Ishikawa (cell line): ENCODE measurements around the gene TECR.

Source experiments
- CEBPB ChIP-seq: IDR thresholded peaks from 2 replicates; pipeline ENCODE4 v1.6.1; 2012
- CREB1 ChIP-seq: IDR thresholded peaks from 2 replicates; pipeline ENCODE4 v1.6.1; 2012; ENCODE audit warnings: low read depth
- EGR1 ChIP-seq: IDR thresholded peaks from 2 replicates; pipeline ENCODE4 v1.6.1; 2012
- EP300 ChIP-seq: IDR thresholded peaks from 2 replicates; pipeline ENCODE4 v1.6.1; 2012; ENCODE audit warnings: borderline replicate concordance
- FOXM1 ChIP-seq: IDR thresholded peaks from 2 replicates; pipeline ENCODE4 v1.6.1; 2012; ENCODE audit warnings: low read depth, borderline replicate concordance
- MAX ChIP-seq: IDR thresholded peaks from 2 replicates; pipeline ENCODE4 v1.6.1; 2012
- NFIC ChIP-seq: IDR thresholded peaks from 2 replicates; pipeline ENCODE4 v1.6.1; 2012
- RAD21 ChIP-seq: IDR thresholded peaks from 2 replicates; pipeline ENCODE4 v1.6.1; 2012; ENCODE audit warnings: low read depth
- TAF1 ChIP-seq: IDR thresholded peaks from 2 replicates; pipeline ENCODE4 v1.6.1; 2012; ENCODE audit warnings: low read depth, mild to moderate bottlenecking
- TCF12 ChIP-seq: IDR thresholded peaks from 2 replicates; pipeline ENCODE4 v1.6.1; 2012; ENCODE audit warnings: low read depth
- TEAD4 ChIP-seq: IDR thresholded peaks from 2 replicates; pipeline ENCODE4 v1.6.1; 2012
- YY1 ChIP-seq: IDR thresholded peaks from 2 replicates; pipeline ENCODE4 v1.6.1; 2012; ENCODE audit warnings: low read depth
- ZBTB7A ChIP-seq: IDR thresholded peaks from 2 replicates; pipeline ENCODE4 v1.6.1; 2012; ENCODE audit warnings: low read depth
- TF ChIP-seq, protein P1 (sequence below): IDR thresholded peaks from 2 replicates; pipeline ENCODE4 v1.6.1; 2012; ENCODE audit warnings: low read depth, mild to moderate bottlenecking
- TF ChIP-seq, protein P2 (sequence below): IDR thresholded peaks from 2 replicates; pipeline ENCODE4 v1.6.1; 2012

The TECR gene

GRCh38 chr19:14510311-14511228 lies 18.8 kb upstream of the TECR start:
- TF ChIP-seq CEBPB (0 out of 2 replicates have a peak, but pooled peaks have one; percentile 24), NFIC (no peak)

DNA sequence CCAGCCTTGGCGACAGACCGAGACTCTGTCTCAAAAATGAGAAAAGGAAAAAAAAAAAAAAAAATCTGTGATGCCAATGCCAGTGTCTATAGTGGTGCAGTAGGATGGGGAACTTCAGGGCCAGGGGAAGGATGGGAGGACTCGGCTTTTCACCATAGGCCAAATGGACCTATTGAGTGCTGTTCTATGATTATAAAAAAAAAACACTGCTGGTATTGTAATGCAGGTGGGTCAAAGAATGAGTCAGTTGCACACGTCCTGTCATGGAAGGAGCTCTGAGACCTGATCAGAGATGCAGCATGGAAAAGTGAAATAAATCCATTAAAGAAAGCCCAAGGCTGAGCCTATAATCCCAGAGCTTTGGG lies 18.2 kb upstream of the TECR start:
- TF ChIP-seq RAD21: no peak
- no peak for TF ChIP-seq FOXM1
- TF ChIP-seq YY1: no peak
- no peak for TF ChIP-seq EGR1
- TF ChIP-seq, protein P1, sequence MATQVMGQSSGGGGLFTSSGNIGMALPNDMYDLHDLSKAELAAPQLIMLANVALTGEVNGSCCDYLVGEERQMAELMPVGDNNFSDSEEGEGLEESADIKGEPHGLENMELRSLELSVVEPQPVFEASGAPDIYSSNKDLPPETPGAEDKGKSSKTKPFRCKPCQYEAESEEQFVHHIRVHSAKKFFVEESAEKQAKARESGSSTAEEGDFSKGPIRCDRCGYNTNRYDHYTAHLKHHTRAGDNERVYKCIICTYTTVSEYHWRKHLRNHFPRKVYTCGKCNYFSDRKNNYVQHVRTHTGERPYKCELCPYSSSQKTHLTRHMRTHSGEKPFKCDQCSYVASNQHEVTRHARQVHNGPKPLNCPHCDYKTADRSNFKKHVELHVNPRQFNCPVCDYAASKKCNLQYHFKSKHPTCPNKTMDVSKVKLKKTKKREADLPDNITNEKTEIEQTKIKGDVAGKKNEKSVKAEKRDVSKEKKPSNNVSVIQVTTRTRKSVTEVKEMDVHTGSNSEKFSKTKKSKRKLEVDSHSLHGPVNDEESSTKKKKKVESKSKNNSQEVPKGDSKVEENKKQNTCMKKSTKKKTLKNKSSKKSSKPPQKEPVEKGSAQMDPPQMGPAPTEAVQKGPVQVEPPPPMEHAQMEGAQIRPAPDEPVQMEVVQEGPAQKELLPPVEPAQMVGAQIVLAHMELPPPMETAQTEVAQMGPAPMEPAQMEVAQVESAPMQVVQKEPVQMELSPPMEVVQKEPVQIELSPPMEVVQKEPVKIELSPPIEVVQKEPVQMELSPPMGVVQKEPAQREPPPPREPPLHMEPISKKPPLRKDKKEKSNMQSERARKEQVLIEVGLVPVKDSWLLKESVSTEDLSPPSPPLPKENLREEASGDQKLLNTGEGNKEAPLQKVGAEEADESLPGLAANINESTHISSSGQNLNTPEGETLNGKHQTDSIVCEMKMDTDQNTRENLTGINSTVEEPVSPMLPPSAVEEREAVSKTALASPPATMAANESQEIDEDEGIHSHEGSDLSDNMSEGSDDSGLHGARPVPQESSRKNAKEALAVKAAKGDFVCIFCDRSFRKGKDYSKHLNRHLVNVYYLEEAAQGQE: no peak
- no peak for TF ChIP-seq NFIC
- TF ChIP-seq CREB1: no peak
- TF ChIP-seq CEBPB: no peak
- TF ChIP-seq MAX: no peak
- TF ChIP-seq TAF1: no peak
- no peak for TF ChIP-seq TEAD4
- no peak for TF ChIP-seq TCF12

DNA sequence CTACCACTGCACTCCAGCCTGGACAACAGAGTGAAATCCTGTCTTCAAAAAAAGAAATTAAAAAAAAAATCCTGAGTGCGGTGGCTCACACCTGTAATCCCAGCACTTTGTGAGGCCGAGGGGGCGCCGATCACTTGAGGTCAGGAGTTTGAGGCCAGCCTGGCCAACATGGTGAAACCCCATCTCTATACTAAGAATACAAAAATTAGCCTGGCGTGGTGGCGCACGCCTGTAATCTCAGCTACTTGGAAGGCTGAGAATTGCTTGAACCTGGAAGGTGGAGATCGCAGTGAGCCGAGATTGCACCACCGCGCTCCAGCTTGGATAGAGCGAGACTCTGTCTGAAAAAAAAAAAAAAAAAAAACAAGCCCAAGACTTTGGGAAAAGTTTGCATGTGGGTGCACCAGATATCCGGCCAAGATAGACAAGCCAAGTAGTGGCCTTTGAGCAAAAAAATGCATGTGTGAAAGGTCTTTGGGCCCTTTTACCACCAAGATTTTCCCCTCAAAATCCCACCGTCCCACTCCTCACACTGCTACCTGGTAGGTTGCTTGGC lies 16.9 kb upstream of the TECR start:
- TF ChIP-seq CEBPB (no peak), MAX (no peak), CREB1 (no peak), ZBTB7A (no peak), TEAD4 (no peak), RAD21 (no peak), EP300 (no peak), EGR1 (no peak), TAF1 (no peak), NFIC (no peak), YY1 (no peak), TCF12 (no peak)
- TF ChIP-seq, protein P1: no peak
- TF ChIP-seq, protein P2, sequence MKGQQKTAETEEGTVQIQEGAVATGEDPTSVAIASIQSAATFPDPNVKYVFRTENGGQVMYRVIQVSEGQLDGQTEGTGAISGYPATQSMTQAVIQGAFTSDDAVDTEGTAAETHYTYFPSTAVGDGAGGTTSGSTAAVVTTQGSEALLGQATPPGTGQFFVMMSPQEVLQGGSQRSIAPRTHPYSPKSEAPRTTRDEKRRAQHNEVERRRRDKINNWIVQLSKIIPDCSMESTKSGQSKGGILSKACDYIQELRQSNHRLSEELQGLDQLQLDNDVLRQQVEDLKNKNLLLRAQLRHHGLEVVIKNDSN: no peak

GRCh38 chr19:14514215-14514863 lies 15.1 kb upstream of the TECR start:
- TF ChIP-seq CEBPB (no peak), TEAD4 (no peak), EP300 (no peak), ZBTB7A (no peak), TCF12 (no peak), EGR1 (no peak), RAD21 (no peak), MAX (no peak), CREB1 (no peak), YY1 (no peak), NFIC (no peak)
- TF ChIP-seq, protein P2: no peak
- TF ChIP-seq, protein P1: no peak
